OCI-LY7 (cell line): ENCODE measurements around the gene SPINK1.

Experiments used
- CTCF ChIP-seq: fragments of 200-600 bp; sonication (generic); conservative IDR thresholded peaks from 2 replicates; pipeline ENCODE4 v1.5.1; 2014; ENCODE audit warnings: mild to moderate bottlenecking, antibody characterized with exemption, low read length, moderate library complexity, mixed read lengths
- EZH2phosphoT487 ChIP-seq: fragments of 200-600 bp; sonication (generic); IDR thresholded peaks from 2 replicates; pipeline ENCODE4 v1.6.1; 2018; ENCODE audit warnings: low read depth, borderline replicate concordance, mild to moderate bottlenecking, mixed run types, antibody characterized with exemption, low read length, moderate library complexity, mixed read lengths

- no peak for TF ChIP-seq CTCF
- TF ChIP-seq EZH2phosphoT487, result no peak
Measured at GRCh38 chr5:147796556-147797308, 34.7 kb downstream of the SPINK1 start.
